Hematopoietic multipotent progenitor cell treated with erythropoietin and hydrocortisone succinate and interleukin-3 and kit ligand, for 4 days (in vitro differentiated cells): ENCODE results near the gene MBTD1.
A peak's percentile ranks its signal among the peaks of the same experiment; 100 is the strongest.
"Not testable (repeated sequence)": the region's sequence is repeated elsewhere in the genome, so short reads cannot be mapped to it uniquely, and the experiment has no call there.

Experiments used
- DNase-seq: peaks from one replicate; pipeline ENCODE4 v3.0.0-alpha.2; 2015

Gene MBTD1

GRCh38 chr17:51185763-51186332 is 74.0 kb downstream of the MBTD1 start:
- no peak for DNase-seq

GRCh38 chr17:51184124-51184523 is 75.7 kb downstream of the MBTD1 start:
- DNase-seq: no peak

- DNase-seq: no peak
These were observed 79.4 kb downstream of the MBTD1 start for GRCh38 chr17:51180486-51180885.

- not testable (repeated sequence) for DNase-seq
These were observed 87.8 kb downstream of the MBTD1 start for GRCh38 chr17:51172030-51172429.

- DNase-seq: no peak
These were observed 89.1 kb downstream of the MBTD1 start for GRCh38 chr17:51170736-51171135.

GRCh38 chr17:51169340-51169739 is 90.5 kb downstream of the MBTD1 start:
- no peak for DNase-seq

GRCh38 chr17:51166987-51167931 is 92.6 kb downstream of the MBTD1 start:
- DNase-seq: peak; percentile 83

GRCh38 chr17:51166198-51166986 is 93.5 kb downstream of the MBTD1 start, which contains the start of gene NME2:
Gene NME2, plus strand, starts transcription at chr17:51166411. Its CDS starts 420 bp downstream, at chr17:51166831.
- DNase-seq: peak; percentile 94

- no peak for DNase-seq
These were observed 94.1 kb downstream of the MBTD1 start for GRCh38 chr17:51165680-51166197.

- DNase-seq: no peak
These were observed 94.8 kb downstream of the MBTD1 start for GRCh38 chr17:51164911-51165679.

- no peak for DNase-seq
These were observed 98.3 kb downstream of the MBTD1 start for GRCh38 chr17:51161541-51161940.

- DNase-seq: peak; percentile 53
These were observed 100.2 kb downstream of the MBTD1 start for GRCh38 chr17:51159604-51160003.

- no peak for DNase-seq
These were observed 104.4 kb downstream of the MBTD1 start for GRCh38 chr17:51155416-51155815.

- DNase-seq: peak; percentile 43
These were observed 105.7 kb downstream of the MBTD1 start for GRCh38 chr17:51154176-51154575.

GRCh38 chr17:51153210-51154072 is 106.4 kb downstream of the MBTD1 start, which contains the start of gene NME1:
Gene NME1, plus strand, starts transcription at chr17:51153559. Its CDS starts 2,096 bp downstream, at chr17:51155655.
- DNase-seq: peak; percentile 100

GRCh38 chr17:51152766-51153209 is 107.1 kb downstream of the MBTD1 start:
- DNase-seq: no peak

GRCh38 chr17:51150932-51151331 is 108.9 kb downstream of the MBTD1 start:
- no peak for DNase-seq

- DNase-seq: no peak
These were observed 110.7 kb downstream of the MBTD1 start for GRCh38 chr17:51149163-51149562.

- DNase-seq: no peak
These were observed 112.2 kb downstream of the MBTD1 start for GRCh38 chr17:51147650-51148049.

GRCh38 chr17:51144266-51145022 is 115.4 kb downstream of the MBTD1 start:
- no peak for DNase-seq
